ENCODE results near the gene SLC9A3. TPM values are rescaled to one million over a fixed set of nuclear protein-coding genes. Genes with fewer than 3 reads are reported as not detected.

Gene SLC9A3
- total RNA-seq, 2 donors from 2014 or later: 4.3 to 5.3 TPM

GRCh38 chr5:540071-540905 is 16.0 kb upstream of the SLC9A3 start:
- Histone ChIP-seq H3K4me1 (replicated peaks) (no peaks in the 10 kb centered on the region), H3K36me3 (no peaks in the 10 kb centered on the region), H3K9me3 (no peaks in the 10 kb centered on the region), H3K27ac (no peak overlapping the region), H3K4me3 (no peak overlapping the region), H3K27me3 (replicated peaks; ENCODE audit: insufficient read depth) (peaks cover 17% of the 10 kb centered on the region)
- intact Hi-C loops (cut with DNase I): no loop called here
- TF ChIP-seq POLR2A (IDR thresholded peaks at IDR 0.05) (no peak), POLR2AphosphoS5 (IDR thresholded peaks at IDR 0.05) (no peak), CTCF (IDR thresholded peaks at IDR 0.05) (no peak)
- DNase-seq (ENCODE audit: low spot score): no peak
- 52% methylated on average over 23 of the region's 23 CpGs for WGBS

GRCh38 chr5:539469-540070 is 15.3 kb upstream of the SLC9A3 start:
- DNase-seq (ENCODE audit: low spot score): no peak
- 32% methylated on average over 25 of the region's 25 CpGs for WGBS
- no peaks in the 10 kb centered on the region for H3K36me3 ChIP-seq
- TF ChIP-seq CTCF (IDR thresholded peaks at IDR 0.05): no peak
- no peak for TF ChIP-seq POLR2A (IDR thresholded peaks at IDR 0.05)
- TF ChIP-seq POLR2AphosphoS5 (IDR thresholded peaks at IDR 0.05): no peak
- intact Hi-C loops (cut with DNase I): no loop called here
- no peak overlapping the region for H3K27ac ChIP-seq
- H3K4me1 ChIP-seq (replicated peaks): no peaks in the 10 kb centered on the region
- H3K27me3 ChIP-seq (replicated peaks; ENCODE audit: insufficient read depth): peaks cover 23% of the 10 kb centered on the region
- no peaks in the 10 kb centered on the region for H3K9me3 ChIP-seq
- H3K4me3 ChIP-seq: no peak overlapping the region

- WGBS: 47% methylated on average over 23 of the region's 27 CpGs
- H3K4me1 ChIP-seq (replicated peaks): no peaks in the 10 kb centered on the region
- H3K9me3 ChIP-seq: no peaks in the 10 kb centered on the region
- H3K36me3 ChIP-seq: no peaks in the 10 kb centered on the region
- H3K27ac ChIP-seq: no peak overlapping the region
- TF ChIP-seq CTCF (IDR thresholded peaks at IDR 0.05): no peak
- no peak for TF ChIP-seq POLR2AphosphoS5 (IDR thresholded peaks at IDR 0.05)
- TF ChIP-seq POLR2A (IDR thresholded peaks at IDR 0.05): no peak
- no peak for DNase-seq (ENCODE audit: low spot score)
- H3K27me3 ChIP-seq (replicated peaks; ENCODE audit: insufficient read depth): peaks cover 23% of the 10 kb centered on the region
- intact Hi-C loops (cut with DNase I): no loop called here
- no peak overlapping the region for H3K4me3 ChIP-seq
Measured at GRCh38 chr5:538801-539468, 14.7 kb upstream of the SLC9A3 start.

GRCh38 chr5:538271-538771 is 14.1 kb upstream of the SLC9A3 start:
- H3K4me1 ChIP-seq (replicated peaks): no peaks in the 10 kb centered on the region
- DNase-seq (ENCODE audit: low spot score): no peak
- H3K4me3 ChIP-seq: no peak overlapping the region
- 84% methylated on average over 27 of the region's 27 CpGs for WGBS
- peaks cover 23% of the 10 kb centered on the region for H3K27me3 ChIP-seq (replicated peaks; ENCODE audit: insufficient read depth)
- intact Hi-C loops (cut with DNase I): no loop called here
- TF ChIP-seq POLR2A (IDR thresholded peaks at IDR 0.05) (no peak), CTCF (IDR thresholded peaks at IDR 0.05) (no peak), POLR2AphosphoS5 (IDR thresholded peaks at IDR 0.05) (no peak)
- no peaks in the 10 kb centered on the region for H3K9me3 ChIP-seq
- no peak overlapping the region for H3K27ac ChIP-seq
- no peaks in the 10 kb centered on the region for H3K36me3 ChIP-seq

Data from prostate gland (tissue), 2 donors.